Stomach (tissue), 4 donors: ENCODE results near the gene ECPAS.

Experiments used
- EP300 ChIP-seq: sonication (generic); formaldehyde crosslinking; IDR thresholded peaks from one replicate; pipeline ENCODE4 v1.6.1; 2017; ENCODE audit warnings: antibody characterized with exemption
- TF ChIP-seq, protein P1 (sequence below), 7 experiments: fragments of 450-650 bp in 4 of 7; fragments of 200-600 bp in 3 of 7; sonication (generic) in 3 of 7; IDR thresholded peaks; one replicate each; pipeline ENCODE4 v1.5.1; 2016 to 2019; ENCODE audit warnings: antibody characterized with exemption in 7 of 7, control low read depth in 2 of 7, mild to moderate bottlenecking in 1 of 7

- TF ChIP-seq, protein P1, sequence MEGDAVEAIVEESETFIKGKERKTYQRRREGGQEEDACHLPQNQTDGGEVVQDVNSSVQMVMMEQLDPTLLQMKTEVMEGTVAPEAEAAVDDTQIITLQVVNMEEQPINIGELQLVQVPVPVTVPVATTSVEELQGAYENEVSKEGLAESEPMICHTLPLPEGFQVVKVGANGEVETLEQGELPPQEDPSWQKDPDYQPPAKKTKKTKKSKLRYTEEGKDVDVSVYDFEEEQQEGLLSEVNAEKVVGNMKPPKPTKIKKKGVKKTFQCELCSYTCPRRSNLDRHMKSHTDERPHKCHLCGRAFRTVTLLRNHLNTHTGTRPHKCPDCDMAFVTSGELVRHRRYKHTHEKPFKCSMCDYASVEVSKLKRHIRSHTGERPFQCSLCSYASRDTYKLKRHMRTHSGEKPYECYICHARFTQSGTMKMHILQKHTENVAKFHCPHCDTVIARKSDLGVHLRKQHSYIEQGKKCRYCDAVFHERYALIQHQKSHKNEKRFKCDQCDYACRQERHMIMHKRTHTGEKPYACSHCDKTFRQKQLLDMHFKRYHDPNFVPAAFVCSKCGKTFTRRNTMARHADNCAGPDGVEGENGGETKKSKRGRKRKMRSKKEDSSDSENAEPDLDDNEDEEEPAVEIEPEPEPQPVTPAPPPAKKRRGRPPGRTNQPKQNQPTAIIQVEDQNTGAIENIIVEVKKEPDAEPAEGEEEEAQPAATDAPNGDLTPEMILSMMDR (IDR thresholded peaks at IDR 0.05): no peak
- TF ChIP-seq EP300: no peak
Measured at GRCh38 chr9:111456529-111456928, 27.7 kb downstream of the ECPAS start.
